H1 (cell line): ENCODE measurements around the gene TTLL5. TPM values are rescaled to one million over a fixed set of nuclear protein-coding genes. Genes with fewer than 3 reads are reported as not detected.

ENCODE experiments used
- CTCF ChIA-PET: fragments of 300-600 bp; sonication (Branson Sonifier 250); formaldehyde crosslinking; loops from one replicate; lab custom pipeline; 2021; ENCODE audit not compliant: partially characterized antibody; lab: Charles Lee
- POLR2A ChIA-PET: fragments of 300-600 bp; sonication (Branson Sonifier 250); formaldehyde crosslinking; loops from one replicate; lab custom pipeline; 2021; ENCODE audit warnings: inconsistent platforms; ENCODE audit not compliant: partially characterized antibody; lab: Charles Lee
- DNase-seq, 2 experiments: peaks; one replicate each; pipeline versions ENCODE4 v3.0.0 to v3.0.0-alpha.2; 2010 to 2022; ENCODE audit warnings: low spot score in 2 of 2, low read depth in 1 of 2, mixed read lengths in 1 of 2
- FAIRE-seq: peaks from 2 replicates; lab custom pipeline; 2011; peaks lifted over from hg19 to GRCh38; lab: Jason Lieb, UNC
- H2AFZ ChIP-seq: 2 replicates; pipeline ENCODE4 v1.8.1; 2012; ENCODE audit warnings: low read length, inconsistent platforms
- H2AK5ac ChIP-seq: 2 replicates; pipeline ENCODE4 v1.6.1; 2013; ENCODE audit warnings: low read depth, low read length
- H2BK120ac ChIP-seq: replicated peaks from 2 replicates; pipeline ENCODE3; 2013; ENCODE audit warnings: low read depth, low read length, inconsistent platforms
- H2BK12ac ChIP-seq: 2 replicates; pipeline ENCODE4 v1.6.1; 2013; ENCODE audit warnings: low read depth, low read length
- H2BK15ac ChIP-seq: 2 replicates; pipeline ENCODE4 v1.6.1; 2013; ENCODE audit warnings: low read length
- H2BK20ac ChIP-seq: 2 replicates; pipeline ENCODE4 v1.6.1; 2013; ENCODE audit warnings: low read length
- H2BK5ac ChIP-seq: 2 replicates; pipeline ENCODE4 v1.6.1; 2013; ENCODE audit warnings: low read depth, low read length
- H3K14ac ChIP-seq: 2 replicates; pipeline ENCODE4 v1.6.1; 2013; ENCODE audit warnings: inconsistent platforms; ENCODE audit not compliant: insufficient read length
- H3K18ac ChIP-seq: 2 replicates; pipeline ENCODE4 v1.6.1; 2013; ENCODE audit warnings: low read length; ENCODE audit errors: extremely low read depth
- H3K23ac ChIP-seq: 2 replicates; pipeline ENCODE4 v1.6.1; 2013; ENCODE audit warnings: inconsistent platforms; ENCODE audit not compliant: insufficient read length
- H3K23me2 ChIP-seq: 2 replicates; pipeline ENCODE4 v1.6.1; 2013; ENCODE audit warnings: low read depth, low read length
- H3K27ac ChIP-seq: 2 replicates; pipeline ENCODE4 v1.6.1; 2011; ENCODE audit warnings: low read depth, low read length, inconsistent platforms
- H3K27me3 ChIP-seq, 4 experiments: replicated peaks in 1 of 4; 1 replicate in 1 of 4; 2 replicates in 3 of 4; pipeline versions ENCODE4 v1.6.1 to v1.8.1; 2011 to 2013; ENCODE audit warnings: low read length in 3 of 4, mild to moderate bottlenecking in 3 of 4, inconsistent platforms in 2 of 4, mixed read lengths in 2 of 4, moderate library complexity in 1 of 4; ENCODE audit not compliant: control insufficient read depth in 3 of 4, insufficient read depth in 3 of 4; ENCODE audit errors: extremely low read depth in 1 of 4
- H3K36me3 ChIP-seq, 4 experiments: 2 replicates each; pipeline versions ENCODE4 v1.6.1 to v1.8.1; 2011 to 2013; ENCODE audit warnings: mild to moderate bottlenecking in 4 of 4, low read length in 3 of 4, moderate library complexity in 2 of 4, control low read depth in 1 of 4, inconsistent platforms in 1 of 4; ENCODE audit not compliant: insufficient read depth in 4 of 4, control insufficient read depth in 2 of 4
- H3K4ac ChIP-seq: replicated peaks from 2 replicates; pipeline ENCODE3; 2013; ENCODE audit warnings: low read length, low read depth, mixed read lengths, inconsistent platforms; ENCODE audit not compliant: insufficient read length
- H3K4me1 ChIP-seq, 4 experiments: replicated peaks in 1 of 4; 1 replicate in 1 of 4; 2 replicates in 3 of 4; pipeline versions ENCODE4 v1.6.1 to v1.8.1; 2011 to 2013; ENCODE audit warnings: low read length in 3 of 4, inconsistent platforms in 2 of 4, mixed read lengths in 1 of 4; ENCODE audit not compliant: insufficient read depth in 4 of 4, control insufficient read depth in 3 of 4
- H3K4me2 ChIP-seq, 2 experiments: 2 replicates each; pipeline versions ENCODE4 v1.6.1 to v1.8.1; 2011 to 2013; ENCODE audit warnings: low read depth in 2 of 2, low read length in 2 of 2, control low read depth in 1 of 2, inconsistent platforms in 1 of 2, mild to moderate bottlenecking in 1 of 2; ENCODE audit not compliant: insufficient read depth in 1 of 2
- H3K4me3 ChIP-seq, 4 experiments: fragments of 200-600, 300-600 bp in 1 of 4; sonication (generic), shearing (Covaris generic), sonication (Bioruptor Twin) in 1 of 4; 2 replicates each; pipeline versions ENCODE4 v1.5.1 to v1.8.1; 2011 to 2016; ENCODE audit warnings: low read length in 4 of 4, low read depth in 3 of 4, control low read depth in 2 of 4, inconsistent platforms in 2 of 4, mild to moderate bottlenecking in 2 of 4, mixed read lengths in 1 of 4, moderate library complexity in 1 of 4; ENCODE audit not compliant: insufficient read depth in 2 of 4; ENCODE audit errors: extremely low read depth in 1 of 4
- H3K56ac ChIP-seq: replicated peaks from 2 replicates; pipeline ENCODE3; 2013; ENCODE audit warnings: low read depth, mild to moderate bottlenecking, mixed read lengths, low read length, inconsistent platforms; ENCODE audit not compliant: insufficient read length
- H3K79me1 ChIP-seq: 2 replicates; pipeline ENCODE4 v1.6.1; 2013; ENCODE audit warnings: low read depth, low read length, control low read depth
- H3K79me2 ChIP-seq, 2 experiments: 2 replicates each; pipeline versions ENCODE4 v1.6.1 to v1.8.1; 2012 to 2013; ENCODE audit warnings: low read length in 2 of 2, mild to moderate bottlenecking in 2 of 2, inconsistent platforms in 1 of 2; ENCODE audit not compliant: insufficient read depth in 2 of 2, control insufficient read depth in 1 of 2
- H3K9ac ChIP-seq, 4 experiments: replicated peaks in 1 of 4; 1 replicate in 1 of 4; 2 replicates in 3 of 4; pipeline versions ENCODE4 v1.6.1 to v1.8.1; 2011 to 2013; ENCODE audit warnings: low read depth in 3 of 4, low read length in 3 of 4, control low read depth in 2 of 4, mild to moderate bottlenecking in 2 of 4, moderate library complexity in 2 of 4, inconsistent platforms in 1 of 4; ENCODE audit errors: extremely low read depth in 1 of 4
- H3K9me3 ChIP-seq, 2 experiments: 2 replicates each; pipeline versions ENCODE4 v1.6.1 to v1.8.1; 2012 to 2013; ENCODE audit warnings: mild to moderate bottlenecking in 2 of 2, moderate library complexity in 2 of 2, control low read depth in 1 of 2, inconsistent platforms in 1 of 2, low read depth in 1 of 2, low read length in 1 of 2, mixed read lengths in 1 of 2; ENCODE audit not compliant: insufficient read depth in 2 of 2
- H4K20me1 ChIP-seq, 2 experiments: replicated peaks in 1 of 2; 2 replicates each; pipeline versions ENCODE3 to v1.8.1; 2011 to 2013; ENCODE audit warnings: inconsistent platforms in 2 of 2, low read length in 2 of 2, mild to moderate bottlenecking in 1 of 2; ENCODE audit not compliant: insufficient read depth in 2 of 2, control insufficient read depth in 1 of 2
- H4K5ac ChIP-seq: 2 replicates; pipeline ENCODE4 v1.6.1; 2013; ENCODE audit warnings: low read length, low read depth, mixed read lengths, inconsistent platforms; ENCODE audit not compliant: insufficient read length
- H4K8ac ChIP-seq: 2 replicates; pipeline ENCODE4 v1.8.0; 2013; ENCODE audit warnings: mild to moderate bottlenecking, moderate library complexity, low read length, inconsistent platforms; ENCODE audit not compliant: insufficient read depth; ENCODE audit errors: extremely low read depth
- H4K91ac ChIP-seq: replicated peaks from 2 replicates; pipeline ENCODE3; 2013; ENCODE audit warnings: low read length, mixed read lengths, inconsistent platforms; ENCODE audit not compliant: insufficient read length
- EZH2 ChIP-seq: fragments of 200-600 bp; sonication (generic); IDR thresholded peaks from 2 replicates; pipeline ENCODE4 v1.7.1; 2012; ENCODE audit warnings: low read depth, mild to moderate bottlenecking, moderate library complexity, low read length, inconsistent platforms; ENCODE audit not compliant: severe bottlenecking
- MAFK ChIP-seq: IDR thresholded peaks from 2 replicates; pipeline ENCODE4 v1.6.1; 2012; ENCODE audit warnings: low read depth, mild to moderate bottlenecking, improper control_type of control experiment, low read length
- POLR2AphosphoS5 ChIP-seq: IDR thresholded peaks from 2 replicates; pipeline ENCODE4 v1.6.1; 2011; ENCODE audit warnings: low read depth, low read length
- WGBS, 2 experiments: shearing (Covaris generic) in 1 of 2; methylation state at CpG; one replicate each; pipeline versions ENCODE4 v1.1.6 to v1.1.7; 2013 to 2015; ENCODE audit warnings: low lambda C conversion rate in 2 of 2, mixed read lengths in 2 of 2, inconsistent platforms in 1 of 2, low coverage in 1 of 2, missing lambda C conversion rate in 1 of 2; ENCODE audit not compliant: insufficient replicate concordance in 2 of 2, insufficient coverage in 1 of 2, insufficient read length in 1 of 2; ENCODE audit errors: extremely low coverage in 1 of 2, missing lambda C conversion rate in 1 of 2; 5-methylcytosine and 5-hydroxymethylcytosine counted together
- polyA plus RNA-seq, 7 experiments: library from polyadenylated mRNA; depleted of rRNA in 3 of 7; stranded (reverse) in 5 of 7; unstranded in 2 of 7; fragments of >200 nt in 5 of 7; fragments of 200-250 nt in 2 of 7; gene quantifications; 1 replicate in 5 of 7; 2 replicates in 1 of 7; 4 replicates in 1 of 7; pipeline versions ENCODE4 v1.2.1 to v1.2.3, GENCODE V29; 2011 to 2013; ENCODE audit warnings: missing spikeins in 2 of 7, mixed read lengths in 2 of 7
- total RNA-seq: library from RNA; stranded (reverse); fragmentation: NEBNext Ultra II Directional; extraction: Animal tissue kit (Norgen Biotek cat#: 25700); gene quantifications from 2 replicates; pipeline ENCODE4 v1.2.1, GENCODE V29; 2021
- TF ChIP-seq, protein P1 (sequence below): IDR thresholded peaks from 2 replicates; pipeline ENCODE4 v1.6.1; 2012; ENCODE audit warnings: low read length, inconsistent platforms
- TF ChIP-seq, protein P2 (sequence below): IDR thresholded peaks from 2 replicates; pipeline ENCODE4 v1.6.1; 2011; ENCODE audit warnings: low read depth, mild to moderate bottlenecking, low read length; ENCODE audit not compliant: insufficient read depth

TTLL5 gene
- total and polyA plus RNA-seq, 2 of the 8 experiments (the other 6 are each of a cell fraction or from before 2014, with no cell fraction given): 16.1 to 45.9 TPM

DNA sequence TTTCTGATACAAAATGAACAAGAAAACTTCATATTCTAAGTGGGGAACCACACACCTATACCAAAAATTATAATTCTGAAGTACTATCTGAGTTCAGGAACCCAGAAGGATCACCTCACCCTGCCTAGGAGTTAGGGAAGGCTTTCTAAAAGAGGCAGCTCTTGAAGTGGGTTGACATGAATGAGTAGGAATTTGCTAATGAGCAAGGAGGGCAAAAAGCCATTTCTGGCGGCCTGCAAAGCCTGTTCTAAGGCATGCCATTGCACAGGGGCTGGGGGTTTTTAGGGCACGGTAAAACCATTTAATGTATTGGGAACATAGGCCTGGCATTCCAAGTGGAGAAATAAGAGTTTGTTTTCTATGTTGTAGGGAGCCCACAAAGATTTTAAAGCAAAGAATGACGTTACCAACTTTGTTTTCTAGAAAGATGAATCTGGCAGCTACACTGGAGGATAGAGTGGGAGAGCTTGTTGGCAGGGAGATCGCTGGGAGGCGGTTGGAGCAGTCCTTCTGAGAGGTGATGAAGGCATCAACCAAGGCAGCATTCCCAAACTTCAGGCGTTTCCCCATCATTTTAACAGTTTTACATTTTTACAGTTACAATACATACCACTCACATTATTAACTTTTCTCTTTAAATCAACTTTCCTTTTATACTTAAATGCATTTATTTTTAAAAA is 338.6 kb downstream of the TTLL5 start:
- H2BK120ac ChIP-seq: no peak overlapping the region
- no peak for FAIRE-seq
- no peak overlapping the region for H2AFZ ChIP-seq
- H4K8ac ChIP-seq: no peak overlapping the region
- H4K5ac ChIP-seq: no peak overlapping the region
- peaks cover 0 to 2% of the 10 kb centered on the region in 2 experiments for H4K20me1 ChIP-seq
- no peak overlapping the region for H2BK12ac ChIP-seq
- H3K4ac ChIP-seq: no peak overlapping the region
- H3K4me2 ChIP-seq: no peak overlapping the region
- WGBS, 2 experiments: 92% methylated on average over 6 of the region's 6 CpGs; no CpG with 5 or more reads in 1 of the 2 experiments
- no peaks in the 10 kb centered on the region for H3K79me1 ChIP-seq
- no peaks in the 10 kb centered on the region for H3K27me3 ChIP-seq
- H3K23me2 ChIP-seq: no peaks in the 10 kb centered on the region
- H3K9ac ChIP-seq: no peak overlapping the region
- H3K79me2 ChIP-seq: no peaks in the 10 kb centered on the region
- H4K91ac ChIP-seq: no peak overlapping the region
- no peak overlapping the region for H3K23ac ChIP-seq
- H3K27ac ChIP-seq: no peak overlapping the region
- H2BK20ac ChIP-seq: no peak overlapping the region
- ChIA-PET CTCF (no interaction called here), POLR2A (no interaction called here)
- DNase-seq: no peak
- H3K9me3 ChIP-seq: no peaks in the 10 kb centered on the region
- no peak overlapping the region for H3K14ac ChIP-seq
- no peak overlapping the region for H2BK15ac ChIP-seq
- H3K56ac ChIP-seq: no peak overlapping the region
- no peak overlapping the region for H3K4me3 ChIP-seq
- H2BK5ac ChIP-seq: no peak overlapping the region
- H2AK5ac ChIP-seq: no peak overlapping the region
- peaks cover 0 to 6% (median 0%) of the 10 kb centered on the region in 4 experiments; a peak in 3 of 8 replicates for H3K36me3 ChIP-seq
- H3K4me1 ChIP-seq: no peaks in the 10 kb centered on the region
- no peak overlapping the region for H3K18ac ChIP-seq
- no peak for TF ChIP-seq POLR2AphosphoS5
- TF ChIP-seq MAFK: no peak
- TF ChIP-seq, protein P1, sequence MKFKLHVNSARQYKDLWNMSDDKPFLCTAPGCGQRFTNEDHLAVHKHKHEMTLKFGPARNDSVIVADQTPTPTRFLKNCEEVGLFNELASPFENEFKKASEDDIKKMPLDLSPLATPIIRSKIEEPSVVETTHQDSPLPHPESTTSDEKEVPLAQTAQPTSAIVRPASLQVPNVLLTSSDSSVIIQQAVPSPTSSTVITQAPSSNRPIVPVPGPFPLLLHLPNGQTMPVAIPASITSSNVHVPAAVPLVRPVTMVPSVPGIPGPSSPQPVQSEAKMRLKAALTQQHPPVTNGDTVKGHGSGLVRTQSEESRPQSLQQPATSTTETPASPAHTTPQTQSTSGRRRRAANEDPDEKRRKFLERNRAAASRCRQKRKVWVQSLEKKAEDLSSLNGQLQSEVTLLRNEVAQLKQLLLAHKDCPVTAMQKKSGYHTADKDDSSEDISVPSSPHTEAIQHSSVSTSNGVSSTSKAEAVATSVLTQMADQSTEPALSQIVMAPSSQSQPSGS: no peak
- no peak for TF ChIP-seq EZH2
- TF ChIP-seq, protein P2, sequence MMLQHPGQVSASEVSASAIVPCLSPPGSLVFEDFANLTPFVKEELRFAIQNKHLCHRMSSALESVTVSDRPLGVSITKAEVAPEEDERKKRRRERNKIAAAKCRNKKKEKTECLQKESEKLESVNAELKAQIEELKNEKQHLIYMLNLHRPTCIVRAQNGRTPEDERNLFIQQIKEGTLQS: no peak
